ENCODE data around the gene DTNBP1.
"Not testable (repeated sequence)": the region's sequence is repeated elsewhere in the genome, so short reads cannot be mapped to it uniquely, and the experiment has no call there.

Gene DTNBP1

DNA sequence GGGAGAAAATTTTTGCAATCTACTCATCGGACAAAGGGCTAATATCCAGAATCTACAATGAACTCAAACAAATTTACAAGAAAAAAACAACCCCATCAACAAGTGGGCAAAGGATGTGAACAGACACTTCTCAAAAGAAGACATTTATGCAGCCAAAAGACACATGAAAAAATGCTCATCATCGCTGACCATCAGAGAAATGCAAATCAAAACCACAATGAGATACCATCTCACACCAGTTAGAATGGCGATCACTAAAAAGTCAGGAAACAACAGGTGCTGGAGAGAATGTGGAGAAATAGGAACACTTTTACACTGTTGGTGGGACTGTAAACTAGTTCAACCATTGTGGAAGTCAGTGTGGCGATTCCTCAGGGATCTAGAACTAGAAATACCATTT lies 4.1 kb upstream of the DTNBP1 start:
- not testable (repeated sequence) for DNase-seq

DNA sequence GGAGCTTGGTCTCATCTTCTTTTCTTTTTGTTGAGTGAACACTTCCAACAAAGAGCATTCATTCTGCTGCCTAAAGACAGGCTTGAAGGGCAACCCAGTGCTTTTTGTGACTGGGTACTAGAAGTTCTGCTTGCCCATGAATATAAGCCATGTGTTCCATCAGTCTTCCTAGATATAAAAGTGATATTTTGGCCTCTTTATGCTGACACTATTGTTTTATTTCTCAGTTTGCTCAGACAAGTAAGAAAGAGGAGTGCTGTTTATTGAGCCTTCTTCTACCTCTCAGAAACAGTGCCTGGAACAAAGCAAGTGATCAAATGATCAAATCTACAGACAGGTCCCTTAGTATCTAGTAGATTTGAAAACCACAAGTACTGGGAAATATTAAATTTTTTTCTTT lies 2.4 kb upstream of the DTNBP1 start:
- DNase-seq = no peak

DNA sequence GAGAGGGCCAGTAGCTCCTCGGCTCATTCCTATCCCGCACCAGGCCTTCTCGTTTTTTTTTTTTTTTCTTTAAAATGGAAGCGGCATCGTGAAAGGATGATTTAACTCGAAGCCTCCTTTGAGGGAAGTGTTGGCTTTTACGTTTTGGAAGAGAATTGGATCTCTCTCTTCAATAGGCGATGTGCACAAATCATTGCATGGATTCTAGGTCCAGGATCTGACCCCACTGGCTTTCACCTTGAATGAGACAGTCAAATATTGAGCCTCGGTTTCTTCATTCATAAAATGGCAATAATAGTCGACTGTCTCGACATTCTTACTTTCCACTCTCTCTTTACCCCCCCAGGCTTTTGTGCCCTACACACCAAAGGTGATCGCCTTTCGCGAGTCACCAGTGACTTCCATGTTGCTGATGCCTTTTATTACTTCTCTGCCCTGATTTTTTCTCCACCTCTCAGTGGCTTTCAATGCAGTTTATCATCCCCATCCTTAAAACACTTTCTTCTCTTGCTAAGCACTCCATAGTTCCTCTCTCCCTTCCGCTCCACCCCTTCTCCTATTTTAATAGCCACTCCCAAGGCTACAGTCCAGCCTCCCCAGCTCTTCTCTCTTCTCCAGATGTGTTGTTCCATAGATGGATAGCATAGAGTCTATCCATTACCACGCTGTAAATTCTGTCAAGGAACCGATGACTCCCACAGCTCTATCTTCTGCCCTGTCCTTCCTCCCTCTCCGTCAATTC lies 473 bp upstream of the DTNBP1 start:
- no peak for DNase-seq

DNA sequence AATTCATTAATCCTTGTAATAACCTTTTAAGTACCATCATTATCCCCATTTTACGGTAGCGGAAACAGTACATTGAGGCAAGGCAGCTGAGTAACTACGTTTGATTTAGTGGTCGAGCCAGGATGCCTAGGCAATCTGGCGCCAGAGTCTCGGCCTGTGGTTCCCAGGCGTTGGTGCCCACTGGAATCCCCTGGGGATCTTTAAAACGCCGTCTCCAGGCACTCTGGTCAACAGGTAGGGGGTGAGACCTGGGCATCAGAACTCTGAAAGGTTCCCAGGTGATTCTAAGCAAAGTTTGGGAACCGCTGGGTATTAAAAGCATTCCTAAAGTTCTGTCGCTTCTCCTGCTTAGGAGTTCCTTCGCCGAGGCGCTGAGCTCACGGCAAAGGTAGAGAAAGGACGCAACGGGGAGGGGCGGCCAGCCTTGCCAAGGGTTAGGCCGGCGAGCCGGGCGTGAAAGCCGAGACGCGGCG lies 939 bp downstream of the DTNBP1 start:
- no peak for DNase-seq

DNA sequence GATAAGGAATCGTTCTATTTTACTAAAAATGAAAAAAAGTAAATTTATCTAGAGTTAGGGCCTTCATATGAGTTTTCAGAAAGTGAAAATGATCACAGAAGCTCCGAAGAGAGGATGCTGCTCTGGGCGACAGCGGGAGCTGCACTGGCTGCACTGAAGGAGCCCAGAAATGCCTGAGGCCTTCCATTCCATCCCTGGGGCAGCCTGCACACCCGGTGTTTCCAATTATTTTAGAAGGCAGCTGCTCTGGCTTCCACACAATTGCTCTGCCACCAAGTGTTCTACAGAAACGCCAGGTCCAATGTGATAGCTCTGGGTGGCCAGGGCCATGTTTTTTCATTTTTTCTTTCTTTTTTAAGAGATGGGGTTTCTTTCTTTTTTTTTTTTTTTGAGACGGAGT lies 3.6 kb downstream of the DTNBP1 start:
- no peak for DNase-seq

DNA sequence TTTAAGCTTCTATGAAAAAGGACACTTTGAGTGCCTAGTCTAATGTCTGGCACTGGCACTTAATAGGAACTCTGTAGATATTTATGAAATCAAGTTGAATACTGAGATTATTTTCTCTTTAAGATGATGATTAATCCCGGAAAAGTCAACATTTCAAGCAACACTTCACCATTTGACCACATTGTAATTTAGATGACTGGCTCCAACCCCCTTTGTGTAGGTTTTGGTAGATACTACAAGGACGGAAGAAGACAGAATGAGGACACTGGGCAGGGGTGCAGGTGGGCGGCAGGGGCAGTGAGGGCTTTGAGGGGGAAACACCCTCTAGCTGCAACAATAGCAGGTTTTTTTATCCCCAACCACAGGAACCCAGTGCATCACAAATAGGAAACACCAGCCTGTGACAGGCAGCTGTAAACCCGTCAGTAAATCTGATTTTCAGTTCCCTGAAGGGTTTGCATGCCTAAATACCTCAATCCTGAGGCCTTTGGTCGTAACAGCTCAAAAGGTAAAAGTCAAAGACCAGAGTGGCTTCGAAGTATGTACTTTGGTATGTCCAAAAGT lies 4.6 kb downstream of the DTNBP1 start:
- DNase-seq = no peak

DNA sequence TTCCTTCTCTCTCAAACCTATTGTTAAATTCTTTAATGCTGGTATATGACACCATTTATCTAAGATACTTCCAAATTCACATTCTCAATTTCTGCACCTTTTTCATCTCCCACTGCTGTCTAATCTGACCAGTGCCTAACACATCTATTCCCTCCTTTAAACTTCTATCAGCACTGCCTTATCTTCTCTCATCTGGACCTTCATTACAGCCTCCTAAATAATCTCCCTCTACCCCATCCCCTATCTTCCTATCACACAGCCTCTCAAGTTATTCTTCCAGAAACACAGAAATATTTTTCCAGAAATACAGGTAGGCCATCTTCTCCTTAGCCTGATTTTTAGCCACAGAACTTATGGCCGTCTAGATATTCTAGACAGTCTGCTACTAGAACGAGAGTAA lies 5.5 kb downstream of the DTNBP1 start:
- no peak for DNase-seq

DNA sequence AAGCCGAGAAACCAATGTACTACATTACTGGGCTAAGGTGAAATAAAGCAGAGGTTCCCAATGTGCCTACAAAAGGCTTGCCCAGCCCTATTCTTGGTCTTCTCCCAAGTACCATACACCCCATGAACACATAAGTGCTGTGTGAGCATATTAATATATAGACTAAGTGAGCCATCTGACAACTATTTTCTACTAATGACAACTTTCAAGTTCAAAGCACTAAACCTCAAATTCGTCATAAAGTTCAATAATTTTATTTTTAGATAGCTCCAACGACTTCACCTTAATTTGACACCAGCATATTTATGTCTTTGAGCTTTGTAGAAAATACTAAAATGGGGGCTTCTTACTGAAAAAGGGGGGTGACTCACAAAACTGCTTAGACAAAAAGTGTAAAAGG lies 6.7 kb downstream of the DTNBP1 start:
- DNase-seq = no peak

DNA sequence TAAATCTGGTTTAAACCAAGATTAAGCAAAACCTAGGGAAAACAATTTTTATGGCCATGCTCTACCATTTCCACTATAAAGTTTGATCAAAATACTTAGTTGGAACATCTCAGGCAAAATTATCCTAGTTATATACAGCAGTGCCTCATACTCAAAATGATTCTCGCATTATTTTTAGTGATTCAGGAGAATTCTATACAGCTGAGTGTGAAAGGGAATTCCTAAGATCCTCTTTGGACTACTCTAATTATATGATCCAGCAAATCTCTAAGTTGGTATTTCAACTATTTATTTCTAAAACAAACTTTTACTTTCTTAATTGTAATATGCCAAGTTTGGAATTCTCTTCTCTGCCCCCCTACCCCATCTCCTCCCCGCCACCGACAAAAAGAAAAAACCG lies 8.6 kb downstream of the DTNBP1 start:
- DNase-seq = no peak

DNA sequence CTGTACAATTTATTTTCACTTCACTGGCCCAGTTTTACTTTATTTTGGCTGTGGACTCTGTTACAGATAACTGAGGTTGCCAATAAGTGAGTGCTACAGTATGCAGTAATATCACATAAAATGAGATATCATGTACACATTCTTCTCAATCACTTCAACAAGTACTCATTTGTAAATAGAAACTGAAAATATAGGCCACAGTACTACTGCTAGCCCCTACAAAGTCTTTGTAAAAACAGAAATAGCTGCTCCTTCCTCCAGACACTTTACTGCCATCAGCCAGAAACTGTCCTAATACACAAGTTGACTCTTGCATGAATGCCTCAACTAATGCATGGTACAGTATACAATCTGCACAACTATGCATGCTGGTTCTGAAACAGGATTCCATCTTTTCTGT lies 9.2 kb downstream of the DTNBP1 start:
- no peak for DNase-seq

DNA sequence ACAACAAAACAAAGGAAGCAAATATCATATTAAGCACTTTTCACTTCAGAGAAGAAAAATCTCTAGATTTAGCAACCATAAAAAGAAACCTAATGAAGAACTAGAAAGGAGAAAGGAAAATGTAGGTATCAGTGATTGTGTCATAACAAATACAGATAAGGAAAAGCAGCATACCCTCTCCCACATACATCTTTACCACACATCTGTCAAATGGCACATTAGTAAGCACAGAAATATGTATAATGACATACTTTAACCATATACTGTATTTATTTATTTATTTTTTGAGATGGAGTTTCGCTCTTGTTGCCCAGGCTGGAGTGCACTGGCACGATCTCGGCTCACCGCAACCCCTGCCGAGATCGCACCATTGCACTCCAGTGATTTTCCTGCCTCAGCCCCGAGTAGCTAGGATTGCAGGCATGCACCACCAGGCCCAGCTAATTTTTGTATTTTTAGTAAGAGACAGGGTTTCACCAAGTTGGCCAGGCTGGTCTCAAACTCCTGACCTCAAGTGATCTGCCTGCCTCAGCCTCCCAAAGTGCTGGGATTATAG lies 12.7 kb downstream of the DTNBP1 start:
- not testable (repeated sequence) for DNase-seq

DNA sequence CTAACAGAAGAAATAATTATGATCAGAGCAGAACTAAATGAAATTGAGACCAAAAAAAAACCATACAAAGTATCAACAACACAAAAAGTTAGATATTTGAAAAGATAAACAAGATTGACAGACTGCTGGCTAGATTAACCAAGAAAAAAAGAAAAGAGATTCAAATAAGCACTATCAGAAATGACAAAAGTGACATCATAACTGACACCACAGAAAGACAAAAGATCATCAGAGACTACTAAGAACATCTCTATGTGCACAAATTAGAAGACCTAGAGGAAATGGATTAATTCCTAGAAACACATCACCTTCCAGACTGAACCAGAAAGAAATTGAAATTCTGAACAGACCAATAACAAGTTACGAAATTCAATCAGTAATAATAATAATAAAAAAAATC lies 17.9 kb downstream of the DTNBP1 start:
- no peak for DNase-seq

DNA sequence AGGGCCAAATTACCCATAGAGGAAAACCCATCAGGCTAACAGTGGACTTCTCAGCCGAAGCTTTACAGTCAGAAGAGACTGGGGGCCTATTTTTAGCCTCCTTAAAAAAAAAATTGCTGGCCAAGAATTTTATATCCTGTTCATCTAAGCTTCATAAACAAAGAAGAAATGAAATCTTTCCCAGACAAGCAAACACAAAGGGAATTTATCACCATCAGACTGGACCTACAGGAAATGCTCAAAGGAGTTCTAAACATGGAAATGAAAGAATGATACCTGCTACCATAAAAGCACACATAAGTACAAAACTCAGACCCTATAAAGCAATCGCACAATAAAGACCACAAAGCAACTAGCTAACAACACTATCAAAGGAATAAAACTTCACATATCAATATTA lies 19.3 kb downstream of the DTNBP1 start:
- DNase-seq = no peak

DNA sequence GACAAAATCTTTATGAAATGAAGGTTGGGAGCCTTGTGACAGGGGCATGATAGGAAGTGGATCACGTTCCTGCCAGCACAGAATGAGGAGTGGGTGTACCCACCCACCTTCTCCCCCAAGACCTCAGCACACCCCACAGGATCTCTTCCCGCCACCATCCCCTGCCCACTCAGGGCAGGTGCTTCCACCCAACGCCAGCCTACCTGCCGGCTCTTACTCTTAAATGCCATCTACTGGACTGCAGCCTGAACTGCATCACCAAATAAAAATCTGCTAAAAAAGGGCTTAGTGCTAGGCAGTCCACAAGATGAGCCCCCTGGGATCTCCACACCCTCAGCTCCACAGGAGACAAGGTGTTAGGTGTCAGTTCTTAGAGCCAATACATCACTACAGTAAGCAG lies 20.6 kb downstream of the DTNBP1 start:
- no peak for DNase-seq

DNA sequence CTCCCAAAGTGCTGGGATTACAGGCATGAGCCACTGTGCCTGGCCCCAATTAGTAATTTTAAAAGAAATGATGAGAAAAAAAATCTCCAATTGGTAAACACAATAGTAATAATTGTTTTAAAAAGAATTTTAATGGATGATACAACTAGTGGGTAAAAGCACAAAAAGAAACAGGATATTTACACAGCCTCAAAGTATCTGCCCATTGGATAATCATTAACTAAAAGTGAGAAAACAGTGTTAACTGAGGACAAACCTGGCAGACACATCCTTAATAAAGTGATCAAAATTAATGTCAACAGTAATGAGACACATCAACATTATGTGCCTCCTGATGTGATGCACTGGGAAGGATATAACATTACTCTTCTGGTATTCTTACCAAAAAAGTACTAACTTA lies 24.5 kb downstream of the DTNBP1 start:
- no peak for DNase-seq

DNA sequence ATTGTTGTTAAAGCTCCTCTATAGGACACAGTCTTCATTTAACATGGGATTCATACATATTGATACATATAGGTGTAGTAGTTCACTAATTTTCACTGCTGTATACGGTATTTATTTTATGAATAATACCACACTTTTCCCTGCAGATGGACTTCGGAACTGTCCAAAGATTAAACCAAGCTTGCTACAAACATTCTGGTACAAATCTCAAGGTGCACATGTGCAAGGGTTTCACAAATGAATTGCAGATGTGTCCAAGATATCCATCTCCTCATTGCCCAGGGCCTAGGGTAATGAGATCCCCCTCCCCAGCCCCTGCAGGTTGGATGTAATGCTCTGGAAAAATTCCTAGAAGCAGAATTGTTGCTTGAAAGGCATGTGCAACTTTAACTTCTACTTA lies 31.4 kb downstream of the DTNBP1 start:
- DNase-seq = no peak

DNA sequence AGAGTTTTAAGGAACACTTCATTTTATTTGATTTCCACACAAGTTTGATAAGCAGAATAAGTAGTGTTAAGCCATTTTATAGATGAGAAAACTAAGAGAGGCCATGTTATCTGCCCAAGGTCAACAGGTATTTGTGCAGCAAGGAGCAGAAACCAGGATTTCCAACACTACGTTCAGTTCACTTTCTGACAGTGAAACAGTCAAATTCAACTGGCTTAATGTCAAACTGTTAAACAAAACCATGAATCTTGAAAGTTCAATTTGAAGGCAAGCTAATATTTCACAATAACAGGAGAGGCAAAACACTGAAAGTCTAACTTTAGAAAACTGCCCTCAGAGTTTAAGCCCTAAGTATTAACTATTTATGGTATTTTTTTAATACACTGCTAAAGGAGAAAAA lies 32.6 kb downstream of the DTNBP1 start:
- no peak for DNase-seq

DNA sequence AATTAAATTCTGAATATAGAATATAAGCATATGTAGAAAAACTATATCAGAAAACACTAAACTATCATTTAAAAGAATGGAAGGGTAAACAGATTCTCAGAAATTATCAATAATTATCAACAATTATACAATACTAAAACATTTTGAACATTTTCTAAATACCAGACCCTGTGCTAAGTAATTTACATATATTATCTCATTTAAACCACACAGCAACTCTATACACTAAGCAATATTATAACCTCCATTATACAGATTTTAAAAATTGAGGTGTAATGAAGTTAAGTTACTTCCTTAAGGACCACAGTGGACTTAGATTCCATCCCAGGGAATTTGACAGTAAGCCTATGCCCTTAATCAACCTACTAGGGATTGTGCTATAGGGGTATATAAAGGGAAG lies 33.3 kb downstream of the DTNBP1 start:
- DNase-seq = no peak

DNA sequence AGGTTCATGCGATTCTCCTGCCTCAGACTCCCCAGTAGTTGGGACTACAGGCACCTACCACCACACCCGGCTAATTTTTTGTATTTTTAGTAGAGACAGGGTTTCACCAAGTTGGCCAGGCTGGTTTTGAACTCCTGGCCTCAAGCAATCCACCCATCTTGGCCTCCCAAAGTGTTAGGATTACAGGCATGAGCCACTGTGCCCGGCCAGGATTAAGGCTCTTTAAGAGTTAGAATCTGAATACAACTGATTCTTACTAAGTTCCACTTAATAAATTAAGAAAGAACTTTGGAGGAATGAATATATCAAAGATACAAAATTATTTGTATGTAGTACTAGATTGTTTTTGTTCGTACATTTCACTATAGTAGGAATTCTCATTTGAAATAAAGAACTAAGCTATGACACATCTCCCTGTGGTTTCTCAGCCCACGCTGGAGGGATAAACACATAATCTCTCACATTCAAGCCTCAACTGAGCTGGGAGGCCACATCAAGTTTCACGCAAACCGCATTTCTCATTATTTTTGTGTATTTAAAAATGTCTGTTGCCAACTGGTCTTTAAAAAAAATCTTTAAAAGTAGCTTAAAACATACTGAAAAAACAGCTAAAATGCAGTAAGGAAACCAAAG lies 34.2 kb downstream of the DTNBP1 start:
- DNase-seq = no peak

DNA sequence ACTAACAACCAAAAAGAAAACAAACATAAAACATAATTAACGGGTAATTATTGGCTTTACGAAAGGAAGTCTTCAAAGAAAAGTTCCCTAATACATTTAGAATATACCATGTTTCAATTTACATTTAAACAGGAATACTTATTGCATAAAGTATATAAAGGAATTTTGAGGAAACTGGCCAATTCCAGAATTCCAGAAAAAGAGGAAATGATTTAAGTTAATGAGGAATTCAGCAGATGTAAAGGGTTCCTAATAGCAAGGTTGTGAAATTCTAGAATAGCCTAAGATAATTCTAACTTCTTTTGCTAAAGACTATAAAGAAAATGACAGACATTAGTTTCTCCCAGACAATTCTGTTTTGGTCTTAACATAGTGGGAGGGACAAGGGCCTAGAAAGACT lies 35.0 kb downstream of the DTNBP1 start:
- no peak for DNase-seq

DNA sequence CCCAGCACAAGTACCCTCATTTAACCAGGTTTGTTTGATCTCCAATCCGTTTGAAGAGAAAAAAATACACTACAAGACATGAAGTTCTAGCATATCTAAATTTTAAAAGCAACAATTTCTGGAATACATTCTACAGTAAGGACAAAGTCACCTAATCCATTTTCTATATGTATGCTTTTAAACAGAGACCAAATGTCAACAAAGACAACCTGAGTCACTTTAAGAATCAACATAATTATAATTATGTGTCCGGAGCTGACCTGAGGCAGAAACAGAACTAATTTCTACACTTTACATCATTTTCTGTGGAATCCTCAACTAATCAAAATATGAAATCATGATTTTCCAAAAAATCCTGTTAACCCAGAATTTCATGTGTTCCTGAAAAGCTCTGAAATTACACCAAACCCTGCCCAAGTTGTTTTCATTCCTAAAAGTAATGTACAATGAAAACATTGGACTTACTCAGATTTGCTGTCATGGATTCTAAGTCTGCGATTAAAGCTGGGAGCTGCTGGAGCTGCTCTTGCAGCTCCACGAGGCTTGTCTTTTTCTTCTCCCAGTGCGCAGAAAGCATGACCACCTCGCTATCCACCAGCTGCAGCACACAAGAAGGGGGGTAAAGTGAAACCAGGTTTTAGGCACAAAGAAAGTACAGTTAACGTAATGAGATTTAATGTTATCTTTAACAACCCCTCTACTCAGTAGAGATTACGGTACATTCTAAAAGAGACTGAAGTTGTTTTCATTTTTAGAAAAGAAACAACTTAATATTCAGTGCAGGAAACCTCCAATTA lies 35.8 kb downstream of the DTNBP1 start:
- no peak for DNase-seq

DNA sequence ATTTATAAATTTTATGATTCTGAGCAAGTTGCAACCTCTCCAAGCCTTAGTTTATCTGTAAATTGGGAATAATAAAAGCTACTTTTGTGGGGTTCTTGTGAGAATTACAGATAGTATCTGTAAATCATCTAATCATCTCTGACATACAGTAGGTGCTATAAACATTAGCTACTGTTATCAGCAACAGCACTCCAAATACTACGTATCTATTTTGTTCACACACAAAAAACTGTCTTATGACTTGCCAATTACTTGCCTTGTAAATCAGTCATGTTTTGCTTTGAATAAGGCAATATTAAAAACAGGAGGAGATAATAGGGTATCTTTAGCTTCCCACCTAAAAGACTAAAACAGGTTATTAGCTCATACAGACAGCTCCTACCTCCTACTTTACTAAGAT lies 36.7 kb downstream of the DTNBP1 start:
- DNase-seq = no peak
